Immature natural killer cell (primary cell): ENCODE data around the gene TNRC6C. TPM values are rescaled to one million over a fixed set of nuclear protein-coding genes. Genes with fewer than 3 reads are reported as not detected.

ENCODE experiments used
- DNase-seq, 3 donors: peaks; one replicate each; pipeline ENCODE4 v3.0.0; 2022; ENCODE audit warnings: mixed read lengths in 1 of 3
- H3K27ac Mint-ChIP-seq, 6 donors: one replicate each; pipeline ENCODE4 v1.8.0; 2020; ENCODE audit warnings: mixed read lengths in 6 of 6, mild to moderate bottlenecking in 5 of 6, inconsistent platforms in 4 of 6, moderate library complexity in 3 of 6
- H3K27me3 Mint-ChIP-seq, 3 donors: one replicate each; pipeline ENCODE4 v1.8.0; 2020 to 2021; ENCODE audit warnings: low read depth in 3 of 3, mild to moderate bottlenecking in 3 of 3, mixed read lengths in 3 of 3, moderate library complexity in 3 of 3, inconsistent platforms in 1 of 3
- H3K36me3 Mint-ChIP-seq, 3 donors: one replicate each; pipeline ENCODE4 v1.8.0; 2020; ENCODE audit warnings: mixed read lengths in 3 of 3, inconsistent platforms in 2 of 3, mild to moderate bottlenecking in 2 of 3
- H3K4me1 Mint-ChIP-seq, 2 donors: one replicate each; pipeline ENCODE4 v1.8.0; 2020; ENCODE audit warnings: inconsistent platforms in 2 of 2, mild to moderate bottlenecking in 2 of 2, mixed read lengths in 2 of 2, moderate library complexity in 1 of 2
- H3K4me3 Mint-ChIP-seq, 5 donors: one replicate each; pipeline ENCODE4 v1.8.0; 2020; ENCODE audit warnings: mild to moderate bottlenecking in 5 of 5, mixed read lengths in 5 of 5, inconsistent platforms in 3 of 5, moderate library complexity in 3 of 5
- H3K9me3 Mint-ChIP-seq, 6 donors: one replicate each; pipeline ENCODE4 v1.8.0; 2020; ENCODE audit warnings: mild to moderate bottlenecking in 6 of 6, mixed read lengths in 6 of 6, inconsistent platforms in 4 of 6, moderate library complexity in 3 of 6
- polyA plus RNA-seq, 3 donors: library from polyadenylated mRNA; unstranded; fragments of 300-500 nt; fragmentation: Illumina TruSeq; gene quantifications; one replicate each; pipeline ENCODE4 v1.2.3, GENCODE V29; 2021

The TNRC6C gene
- polyA plus RNA-seq, 3 donors from 2014 or later: 0.71 to 5.5 (median 4.8) TPM

DNA sequence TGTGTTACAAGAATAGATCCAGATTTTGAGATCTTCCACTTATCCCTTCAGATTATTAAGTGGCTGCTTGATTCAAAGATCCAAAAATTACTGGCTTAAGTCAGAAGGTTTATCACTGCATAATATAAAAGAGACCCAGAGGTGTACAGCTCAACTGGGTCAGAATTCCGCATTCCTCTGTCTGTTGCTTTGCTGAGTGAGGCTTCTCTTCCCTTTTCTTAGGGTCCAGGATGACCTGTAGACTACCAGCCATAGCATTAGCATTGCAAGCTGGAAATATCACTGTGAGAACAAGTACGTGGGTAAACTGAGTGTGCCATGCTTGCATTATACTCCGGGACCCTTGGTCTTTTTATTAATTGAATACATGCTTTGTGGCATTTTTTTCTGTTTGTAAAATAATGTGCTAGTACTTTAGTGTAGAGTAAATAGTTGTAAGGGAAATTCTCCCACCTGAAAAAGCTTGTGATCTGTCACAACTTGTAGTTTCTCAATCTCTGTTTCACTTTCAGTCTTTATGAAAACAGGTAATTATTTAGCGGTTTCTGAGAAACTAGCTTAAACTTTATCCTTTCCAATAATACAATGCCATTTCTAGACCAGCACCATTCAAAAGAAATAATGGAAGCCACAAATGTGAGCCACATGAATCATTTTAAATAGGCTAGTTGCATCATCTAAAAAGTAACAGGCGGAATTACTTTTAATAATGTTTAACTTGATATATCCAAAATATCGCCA is 61.6 kb downstream of the TNRC6C start:
- Mint-ChIP-seq H3K27ac (peak overlapping the region in 4 of 6 donors; percentile 27 to 51 (median 44)), H3K4me3 (no peak overlapping the region), H3K4me1 (peaks cover 0 to 27% of the 10 kb centered on the region in 2 donors), H3K9me3 (no peaks in the 10 kb centered on the region), H3K36me3 (no peaks in the 10 kb centered on the region), H3K27me3 (peaks cover 0 to 2% (median 0%) of the 10 kb centered on the region in 3 donors)
- DNase-seq: no peak

DNA sequence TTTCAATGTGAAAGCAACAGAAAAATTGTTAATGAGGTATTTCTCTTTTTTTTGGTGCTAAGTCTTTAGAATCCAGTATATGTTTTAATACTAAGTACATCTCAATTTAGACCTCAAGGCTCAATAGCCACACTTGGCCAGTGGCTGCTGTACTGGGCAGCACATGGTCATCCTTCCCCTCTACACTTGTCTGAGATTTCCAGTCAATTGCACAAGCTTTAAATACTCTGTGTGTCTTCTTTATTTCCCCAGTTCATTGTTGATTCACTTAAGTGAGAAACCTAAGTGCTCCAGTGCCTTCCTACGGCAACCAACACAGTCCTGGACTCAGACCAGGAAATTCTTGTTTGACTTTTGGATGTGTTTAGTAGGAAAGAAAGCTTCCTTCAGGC is 62.2 kb downstream of the TNRC6C start:
- H3K36me3 Mint-ChIP-seq: no peaks in the 10 kb centered on the region
- H3K4me3 Mint-ChIP-seq: no peak overlapping the region
- H3K27ac Mint-ChIP-seq: peak overlapping the region in 3 of 6 donors; percentile 25 to 45 (median 37)
- peaks cover 0 to 33% of the 10 kb centered on the region in 2 donors for H3K4me1 Mint-ChIP-seq
- no peaks in the 10 kb centered on the region for H3K9me3 Mint-ChIP-seq
- DNase-seq: no peak
- peaks cover 0 to 2% (median 0%) of the 10 kb centered on the region in 3 donors for H3K27me3 Mint-ChIP-seq

GRCh38 chr17:78022425-78022824 is 63.9 kb downstream of the TNRC6C start:
- peaks cover 6 to 48% of the 10 kb centered on the region in 2 donors for H3K4me1 Mint-ChIP-seq
- no peaks in the 10 kb centered on the region for H3K9me3 Mint-ChIP-seq
- H3K4me3 Mint-ChIP-seq: no peak overlapping the region
- peaks cover 0 to 2% (median 0%) of the 10 kb centered on the region in 3 donors for H3K27me3 Mint-ChIP-seq
- H3K36me3 Mint-ChIP-seq: no peaks in the 10 kb centered on the region
- peak overlapping the region in 2 of 6 donors; percentile 25 to 43 for H3K27ac Mint-ChIP-seq
- DNase-seq: no peak

GRCh38 chr17:78023042-78023441 is 64.5 kb downstream of the TNRC6C start:
- H3K9me3 Mint-ChIP-seq: no peaks in the 10 kb centered on the region
- no peak overlapping the region for H3K4me3 Mint-ChIP-seq
- peaks cover 0 to 2% (median under 1%) of the 10 kb centered on the region in 3 donors for H3K27me3 Mint-ChIP-seq
- no peaks in the 10 kb centered on the region for H3K36me3 Mint-ChIP-seq
- H3K4me1 Mint-ChIP-seq: peaks cover 10 to 55% of the 10 kb centered on the region in 2 donors
- DNase-seq: no peak
- no peak overlapping the region for H3K27ac Mint-ChIP-seq

GRCh38 chr17:78026381-78026780 is 67.9 kb downstream of the TNRC6C start:
- Mint-ChIP-seq H3K27ac (peak overlapping the region in 2 of 6 donors; percentile 3 to 23), H3K9me3 (no peaks in the 10 kb centered on the region), H3K4me1 (peaks cover 18 to 41% of the 10 kb centered on the region in 2 donors), H3K4me3 (no peak overlapping the region), H3K36me3 (no peaks in the 10 kb centered on the region), H3K27me3 (peaks cover 0 to 3% (median 2%) of the 10 kb centered on the region in 3 donors)
- DNase-seq: no peak

- no peak for DNase-seq
- Mint-ChIP-seq H3K9me3 (no peaks in the 10 kb centered on the region), H3K36me3 (peaks cover under 1 to 4% (median 3%) of the 10 kb centered on the region in 3 donors), H3K4me1 (peaks cover 18 to 41% of the 10 kb centered on the region in 2 donors), H3K4me3 (no peak overlapping the region), H3K27me3 (peaks cover 0 to 3% (median 2%) of the 10 kb centered on the region in 3 donors), H3K27ac (peak overlapping the region in 3 of 6 donors; percentile 1 to 77 (median 55))
These were observed 68.6 kb downstream of the TNRC6C start for GRCh38 chr17:78027121-78027520.

DNA sequence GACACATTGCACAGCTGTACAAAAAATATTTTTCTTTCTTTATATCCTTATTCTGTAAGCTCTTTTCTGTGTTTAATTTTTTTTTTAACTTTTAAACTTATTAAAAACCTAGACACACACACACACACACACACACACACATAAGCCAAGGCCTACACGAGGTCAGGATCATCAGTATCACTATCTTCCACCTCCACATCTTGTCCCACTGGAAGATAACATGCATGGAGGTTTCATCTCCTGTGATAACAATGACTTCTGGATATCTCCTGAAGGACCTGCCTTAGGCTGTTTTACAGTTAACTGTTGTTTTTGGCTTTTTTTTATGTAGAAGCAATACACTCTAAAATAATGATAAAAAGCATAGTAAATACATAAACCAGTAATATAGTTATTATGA is 71.2 kb downstream of the TNRC6C start:
- no peak for DNase-seq
- H3K27ac Mint-ChIP-seq: peak overlapping the region in 1 of 6 donors; percentile 18
- H3K9me3 Mint-ChIP-seq: no peaks in the 10 kb centered on the region
- peaks cover 18 to 45% of the 10 kb centered on the region in 2 donors for H3K4me1 Mint-ChIP-seq
- peaks cover 0 to 3% (median 2%) of the 10 kb centered on the region in 3 donors for H3K27me3 Mint-ChIP-seq
- no peak overlapping the region for H3K4me3 Mint-ChIP-seq
- H3K36me3 Mint-ChIP-seq: peaks cover 6 to 14% (median 6%) of the 10 kb centered on the region in 3 donors

DNA sequence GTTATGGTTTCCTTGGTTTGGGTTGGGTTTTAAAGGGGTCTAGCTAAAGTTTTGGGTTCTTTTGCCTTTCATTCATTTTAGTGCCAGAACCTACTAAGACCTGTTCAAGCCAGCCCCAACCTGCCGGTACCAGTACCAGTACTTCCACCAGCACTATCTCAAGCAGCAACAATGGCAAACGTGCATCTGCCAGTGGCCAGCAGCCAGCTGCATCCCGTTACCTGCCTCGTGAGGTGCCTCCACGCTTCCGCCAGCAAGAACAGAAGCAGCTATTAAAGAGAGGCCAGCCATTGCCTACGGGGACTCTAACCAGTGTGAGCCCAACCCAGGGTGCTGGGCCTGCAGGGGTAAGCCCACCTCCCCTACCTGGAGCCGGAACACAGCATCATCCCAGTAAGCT is 72.9 kb downstream of the TNRC6C start:
- Mint-ChIP-seq H3K27ac (no peak overlapping the region), H3K9me3 (no peaks in the 10 kb centered on the region), H3K4me3 (no peak overlapping the region), H3K27me3 (peaks cover 0 to 3% (median 2%) of the 10 kb centered on the region in 3 donors), H3K36me3 (peaks cover 6 to 21% (median 6%) of the 10 kb centered on the region in 3 donors), H3K4me1 (peaks cover 16 to 39% of the 10 kb centered on the region in 2 donors)
- no peak for DNase-seq

DNA sequence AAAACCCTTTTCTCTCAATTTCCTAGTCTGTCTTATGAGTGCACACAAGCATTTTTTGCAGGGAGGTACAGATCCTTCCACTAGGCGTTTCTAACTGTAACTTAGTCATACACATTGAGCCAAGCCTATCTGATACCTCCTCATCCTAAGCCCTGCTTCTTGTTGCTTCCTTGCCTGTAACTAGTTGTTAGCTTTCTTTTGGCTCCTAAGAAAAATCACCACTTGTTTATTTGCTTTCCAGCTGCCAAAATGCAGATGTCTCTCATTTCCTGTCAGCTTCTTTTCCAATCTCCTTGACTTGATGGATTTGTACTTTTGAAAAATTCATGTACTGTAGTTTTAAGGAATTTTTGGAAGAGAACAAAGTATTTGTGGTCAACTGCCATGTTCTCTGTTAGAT is 73.7 kb downstream of the TNRC6C start:
- no peak for DNase-seq
- peaks cover 12 to 32% of the 10 kb centered on the region in 2 donors for H3K4me1 Mint-ChIP-seq
- no peak overlapping the region for H3K4me3 Mint-ChIP-seq
- peak overlapping the region in 1 of 6 donors; percentile 8 for H3K27ac Mint-ChIP-seq
- H3K9me3 Mint-ChIP-seq: no peaks in the 10 kb centered on the region
- peaks cover 6 to 24% (median 8%) of the 10 kb centered on the region in 3 donors for H3K36me3 Mint-ChIP-seq
- H3K27me3 Mint-ChIP-seq: peaks cover 0 to 3% (median 2%) of the 10 kb centered on the region in 3 donors

DNA sequence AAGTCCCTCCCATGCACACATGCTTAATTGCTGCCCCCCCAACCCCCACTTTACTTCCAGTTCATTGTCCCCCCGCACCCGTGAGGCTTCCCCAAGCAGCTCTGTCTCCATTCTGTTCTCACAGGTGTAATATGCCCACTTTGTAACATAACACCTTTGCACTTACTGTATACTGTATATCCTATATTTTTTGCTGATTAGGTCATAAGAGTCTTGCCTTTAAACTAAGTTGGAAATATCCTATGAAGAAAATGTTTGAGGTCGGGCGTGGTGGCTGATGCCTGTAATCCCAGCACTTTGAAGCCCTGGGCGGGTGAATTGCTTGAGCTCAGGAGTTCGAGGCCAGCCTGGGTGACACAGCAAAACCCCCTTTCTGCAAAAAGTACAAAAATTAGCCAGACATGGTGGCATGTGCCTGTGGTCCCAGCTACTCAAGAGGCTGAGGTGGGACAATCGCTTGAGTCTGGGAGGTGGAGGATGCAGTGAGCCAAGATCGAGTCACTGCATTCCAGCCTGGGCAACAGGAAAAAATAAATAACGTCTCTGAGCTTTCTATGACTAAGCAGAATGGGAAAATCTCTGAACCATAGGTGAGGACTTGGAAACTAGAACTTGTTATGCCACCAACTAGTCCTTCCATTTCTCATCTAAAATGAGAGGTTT is 76.1 kb downstream of the TNRC6C start:
- Mint-ChIP-seq H3K9me3 (no peaks in the 10 kb centered on the region), H3K4me3 (no peak overlapping the region), H3K27ac (peak overlapping the region in 2 of 6 donors; percentile 16 to 39)

GRCh38 chr17:78037280-78037679 is 78.8 kb downstream of the TNRC6C start:
- H3K4me3 Mint-ChIP-seq: no peak overlapping the region
- no peaks in the 10 kb centered on the region for H3K9me3 Mint-ChIP-seq
- no peak for DNase-seq
- peaks cover 2 to 29% (median 15%) of the 10 kb centered on the region in 3 donors for H3K36me3 Mint-ChIP-seq
- peaks cover 0 to 2% (median 2%) of the 10 kb centered on the region in 3 donors for H3K27me3 Mint-ChIP-seq
- peaks cover 12 to 45% of the 10 kb centered on the region in 2 donors for H3K4me1 Mint-ChIP-seq
- peak overlapping the region in 1 of 6 donors; percentile 50 for H3K27ac Mint-ChIP-seq

More for the DNA sequence above, 76.1 kb downstream of the TNRC6C start:
- Mint-ChIP-seq H3K4me1 (peaks cover 2 to 21% of the 10 kb centered on the region in 2 donors), H3K36me3 (peaks cover 6 to 33% (median 17%) of the 10 kb centered on the region in 3 donors), H3K27me3 (peaks cover 0 to 2% (median 2%) of the 10 kb centered on the region in 3 donors)
- DNase-seq: no peak

GRCh38 chr17:78038748-78039288 is 80.3 kb downstream of the TNRC6C start:
- peaks cover 0 to 2% (median under 1%) of the 10 kb centered on the region in 3 donors for H3K27me3 Mint-ChIP-seq
- DNase-seq: no peak
- H3K4me1 Mint-ChIP-seq: peaks cover 15 to 55% of the 10 kb centered on the region in 2 donors
- H3K36me3 Mint-ChIP-seq: peaks cover 4 to 26% (median 11%) of the 10 kb centered on the region in 3 donors
- H3K9me3 Mint-ChIP-seq: no peaks in the 10 kb centered on the region
- no peak overlapping the region for H3K27ac Mint-ChIP-seq
- no peak overlapping the region for H3K4me3 Mint-ChIP-seq

GRCh38 chr17:78039581-78039980 is 81.1 kb downstream of the TNRC6C start:
- DNase-seq: no peak

More at GRCh38 chr17:78039581-78039980, 81.1 kb downstream of the TNRC6C start:
- H3K4me3 Mint-ChIP-seq: no peak overlapping the region
- H3K9me3 Mint-ChIP-seq: no peaks in the 10 kb centered on the region
- peaks cover 4 to 23% (median 11%) of the 10 kb centered on the region in 3 donors for H3K36me3 Mint-ChIP-seq
- H3K4me1 Mint-ChIP-seq: peaks cover 15 to 62% of the 10 kb centered on the region in 2 donors
- H3K27ac Mint-ChIP-seq: peak overlapping the region in 3 of 6 donors; percentile 6 to 68 (median 47)
- H3K27me3 Mint-ChIP-seq: peaks cover 0 to 2% (median 0%) of the 10 kb centered on the region in 3 donors
